ENCODE results near the gene SGSM2. TPM values are rescaled to one million over a fixed set of nuclear protein-coding genes. Genes with fewer than 3 reads are reported as not detected.

SGSM2 gene
- total and polyA plus RNA-seq, 2 donors = 37.6 to 61.1 TPM

DNA sequence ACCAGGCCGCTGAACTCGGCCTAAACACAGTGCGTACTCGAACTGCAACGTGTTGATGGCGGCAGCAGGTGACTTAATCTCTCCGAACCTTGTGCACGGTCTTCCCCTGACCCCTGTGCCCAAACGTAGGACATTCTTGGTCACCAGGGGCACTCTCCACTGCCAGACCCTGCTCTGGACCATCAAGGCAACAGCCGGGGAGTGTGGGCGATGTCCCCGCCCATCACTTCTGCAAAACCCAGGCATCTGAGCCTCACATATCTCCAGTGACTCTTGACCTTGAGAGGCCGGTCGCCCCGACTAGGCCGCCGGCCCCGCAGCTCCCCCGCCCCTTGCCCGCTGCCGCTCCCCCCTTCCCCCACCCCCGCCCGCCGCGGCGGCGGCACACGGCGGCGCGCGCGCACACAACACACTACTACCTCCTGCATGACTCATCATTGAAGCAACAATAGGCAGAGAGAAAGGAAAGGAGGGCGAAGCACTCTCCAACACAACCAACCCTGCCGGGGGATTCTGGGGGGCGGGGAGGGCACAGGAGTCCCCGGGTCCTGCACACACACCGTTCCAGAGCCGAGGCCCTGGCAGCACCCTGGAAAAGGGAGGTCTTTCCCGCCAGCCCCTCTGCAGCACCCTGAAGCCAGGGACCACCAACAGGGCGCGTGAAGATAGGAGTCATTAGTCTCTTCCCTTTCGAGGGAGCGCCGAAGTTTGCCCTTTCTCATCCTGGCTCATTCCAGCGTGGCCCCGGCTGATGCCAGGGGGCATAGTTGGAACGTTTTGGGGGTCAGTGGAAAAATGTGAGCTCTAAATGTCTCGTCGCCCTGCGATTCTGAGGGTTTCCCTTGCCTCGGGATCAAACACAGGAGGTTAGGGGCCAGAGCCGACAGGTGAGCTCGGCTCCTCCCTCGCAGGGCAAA is 61.6 kb downstream of the SGSM2 start:
- Histone ChIP-seq H3K4me3 (ENCODE audit: low read depth, low read length) (peak overlapping the region; percentile 82), H3K4me1 (ENCODE audit: insufficient read depth) (no peaks in the 10 kb centered on the region), H3K36me3 (ENCODE audit: insufficient read depth) (no peaks in the 10 kb centered on the region), H3K27ac (ENCODE audit: low read depth) (peak overlapping the region; percentile 98)
- DNase-seq (ENCODE audit: extremely low spot score) = no peak
- 10% methylated on average over 55 of the region's 55 CpGs for WGBS

DNA sequence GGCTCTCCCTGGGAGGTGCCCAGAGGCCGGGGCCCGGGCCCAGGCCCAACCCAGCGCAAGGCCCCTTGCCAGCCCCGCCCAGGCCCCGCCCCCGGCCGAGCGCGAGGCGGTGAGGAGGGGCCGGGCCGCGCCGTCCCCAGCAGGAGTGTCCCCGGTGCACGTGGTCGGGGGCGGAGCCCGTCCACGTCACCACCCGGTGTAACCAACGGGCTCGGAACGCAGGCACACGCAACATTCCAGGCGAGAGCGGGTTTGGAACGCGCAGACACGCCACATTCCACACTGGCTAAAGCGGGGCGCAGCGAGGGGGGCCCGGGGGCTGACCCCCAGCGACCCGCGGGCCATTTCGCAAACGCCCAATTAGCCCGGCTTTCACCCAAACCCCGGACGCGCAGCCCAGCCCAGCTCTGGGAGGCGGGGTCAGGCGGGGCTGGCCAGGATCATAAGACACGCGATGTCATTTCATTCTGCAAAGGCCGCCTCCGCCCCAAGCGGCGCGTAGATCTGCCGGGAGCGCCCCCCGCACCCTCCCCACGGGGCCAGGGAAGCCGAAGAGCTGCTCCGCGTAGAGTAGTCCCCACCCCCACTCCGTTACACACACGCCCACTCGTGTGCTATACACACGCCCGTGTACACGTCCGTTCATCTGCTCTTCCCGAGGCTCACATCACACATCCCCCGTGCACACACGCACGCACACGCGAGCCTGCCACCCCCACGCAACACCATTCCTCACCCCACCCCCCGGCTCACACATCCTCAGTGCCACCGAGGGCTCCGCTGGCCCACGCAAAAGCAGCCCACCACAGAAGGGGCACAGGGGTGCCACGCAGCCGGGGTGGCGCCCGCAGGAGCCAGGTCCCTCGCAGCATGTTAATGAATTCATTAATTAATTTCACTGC is 62.5 kb downstream of the SGSM2 start:
- peak overlapping the region; percentile 98 for H3K27ac ChIP-seq (ENCODE audit: low read depth)
- no peaks in the 10 kb centered on the region for H3K4me1 ChIP-seq (ENCODE audit: insufficient read depth)
- peak; percentile 80 for DNase-seq (ENCODE audit: extremely low spot score)
- H3K4me3 ChIP-seq (ENCODE audit: low read depth, low read length) = peak overlapping the region; percentile 82
- WGBS = under 1% methylated on average over 82 of the region's 82 CpGs
- no peaks in the 10 kb centered on the region for H3K36me3 ChIP-seq (ENCODE audit: insufficient read depth)

DNA sequence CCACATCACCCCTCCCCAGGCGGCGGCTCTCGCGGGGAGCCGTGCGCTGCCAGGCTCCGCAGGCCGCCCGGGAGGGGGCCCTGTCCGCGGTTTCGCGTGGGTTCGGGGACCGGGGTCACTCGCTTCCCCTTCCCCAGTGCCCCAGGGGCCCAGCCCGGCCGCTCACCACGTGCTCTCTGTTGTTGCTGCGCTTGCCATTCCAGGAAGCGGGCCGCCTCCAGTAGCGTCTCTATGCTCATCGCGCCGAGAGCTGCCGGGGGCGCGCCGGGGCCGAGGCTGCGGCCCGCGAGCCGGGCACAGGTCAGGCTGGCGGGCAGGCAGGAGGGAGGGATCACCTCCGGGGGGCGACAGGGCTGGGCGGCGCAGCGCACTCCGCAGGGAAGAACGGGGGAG is 63.2 kb downstream of the SGSM2 start:
- H3K4me1 ChIP-seq (ENCODE audit: insufficient read depth) = no peaks in the 10 kb centered on the region
- DNase-seq (ENCODE audit: extremely low spot score) = no peak
- H3K27ac ChIP-seq (ENCODE audit: low read depth) = peak overlapping the region; percentile 98
- H3K36me3 ChIP-seq (ENCODE audit: insufficient read depth) = no peaks in the 10 kb centered on the region
- peak overlapping the region; percentile 82 for H3K4me3 ChIP-seq (ENCODE audit: low read depth, low read length)
- 2% methylated on average over 43 of the region's 43 CpGs for WGBS

DNA sequence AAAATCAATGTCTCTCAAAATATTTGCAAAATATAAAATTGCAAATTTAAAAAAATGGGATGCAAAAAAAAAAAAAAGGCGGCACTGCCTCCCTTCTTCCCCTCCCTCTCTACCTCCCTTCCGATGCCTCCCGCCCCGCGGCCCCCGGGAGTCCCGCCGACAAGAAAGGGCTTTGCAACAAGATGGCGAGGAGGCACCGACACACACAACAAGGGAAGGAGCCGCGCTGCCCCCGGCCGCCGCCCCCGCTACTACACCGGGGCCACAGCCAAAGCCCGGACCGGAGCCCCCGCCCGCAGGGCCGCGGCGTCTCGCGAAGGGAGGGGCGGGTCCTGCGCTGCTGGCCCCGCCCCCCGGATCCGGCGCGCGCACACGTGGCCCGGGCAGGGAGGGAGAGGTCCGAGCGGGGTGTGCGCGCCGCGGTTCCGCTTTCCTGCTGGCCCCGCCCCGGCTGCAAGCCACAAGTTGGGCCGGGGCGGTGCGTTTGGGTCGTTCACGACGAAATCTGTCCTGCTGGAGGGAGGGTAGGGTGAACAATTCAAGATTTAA is 63.6 kb downstream of the SGSM2 start, which contains the start of gene MNT:
Gene MNT (minus strand): TSS at position 184 of the 549 bp plus-strand sequence. CDS start 348 bp downstream, outside the sequence.
- Histone ChIP-seq H3K36me3 (ENCODE audit: insufficient read depth) (no peaks in the 10 kb centered on the region), H3K27ac (ENCODE audit: low read depth) (peak within 1 kb of the TSS; percentile 98), H3K4me3 (ENCODE audit: low read depth, low read length) (peak within 1 kb of the TSS; percentile 82), H3K4me1 (ENCODE audit: insufficient read depth) (no peaks in the 10 kb centered on the region)
- WGBS = under 1% methylated on average over 51 of the region's 51 CpGs
- peak; percentile 80 for DNase-seq (ENCODE audit: extremely low spot score)

DNA sequence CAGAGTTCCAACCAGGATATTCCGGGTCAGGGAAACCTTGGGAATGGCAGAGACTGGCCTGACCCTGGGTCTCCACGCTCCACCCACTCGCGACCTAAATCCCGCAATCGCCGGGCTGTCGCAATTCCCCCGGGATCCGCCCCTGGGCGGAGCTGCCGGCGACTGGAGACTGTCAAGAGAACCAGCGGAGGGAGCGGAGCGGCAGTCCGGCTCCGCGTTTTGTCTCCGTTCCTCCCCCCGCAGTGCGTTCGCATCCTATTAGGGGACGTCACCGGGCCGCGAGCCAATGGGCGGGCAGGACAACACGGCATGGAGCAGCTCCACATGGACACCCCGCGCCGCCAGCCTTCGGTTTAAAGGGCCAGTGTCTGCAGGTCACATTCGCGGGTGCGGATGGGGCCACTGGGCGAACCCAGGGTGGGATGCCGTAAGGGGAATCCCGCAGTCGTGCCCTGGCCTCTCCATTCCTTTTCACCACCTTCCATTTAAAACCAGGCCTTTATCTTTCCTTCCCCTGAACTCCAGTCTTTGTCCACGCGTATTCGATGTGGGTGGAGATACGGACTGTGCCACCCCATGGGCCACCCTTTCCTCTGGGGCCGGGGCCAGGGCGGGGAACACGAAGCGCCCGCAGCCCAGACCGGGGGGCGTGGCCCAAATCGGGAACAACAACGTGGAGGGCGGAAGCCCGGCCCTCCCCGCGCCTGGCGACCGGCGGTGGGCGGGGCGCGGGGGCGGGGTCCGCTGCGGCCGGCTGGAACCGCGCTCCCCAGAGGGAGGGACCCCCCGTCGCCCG is 64.3 kb downstream of the SGSM2 start:
- no peaks in the 10 kb centered on the region for H3K4me1 ChIP-seq (ENCODE audit: insufficient read depth)
- WGBS = under 1% methylated on average over 72 of the region's 72 CpGs

DNA sequence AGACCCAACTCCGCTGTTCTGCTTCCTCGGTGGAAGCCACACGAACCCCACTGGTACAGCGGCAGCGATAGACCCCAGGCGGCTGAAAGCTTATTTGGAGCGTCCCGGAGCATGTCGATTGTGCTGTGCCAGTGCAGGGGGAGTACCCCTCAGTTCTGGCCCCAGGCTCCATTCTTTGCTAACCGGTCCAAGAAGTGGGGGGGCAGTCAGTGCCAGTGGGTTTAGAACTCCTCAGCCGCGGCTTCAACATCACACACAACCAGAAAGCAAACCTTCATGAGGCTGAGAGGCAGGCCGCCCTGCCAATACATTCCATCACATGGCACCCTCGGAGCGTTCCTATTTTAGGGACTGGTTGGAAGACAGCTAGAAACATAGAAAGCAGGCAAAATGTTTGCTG is 65.2 kb downstream of the SGSM2 start:
- H3K36me3 ChIP-seq (ENCODE audit: insufficient read depth) = no peaks in the 10 kb centered on the region
- H3K27ac ChIP-seq (ENCODE audit: low read depth) = peak overlapping the region; percentile 75
- peak overlapping the region; percentile 37 for H3K4me3 ChIP-seq (ENCODE audit: low read depth, low read length)
- 20% methylated on average over 15 of the region's 15 CpGs for WGBS
- no peaks in the 10 kb centered on the region for H3K4me1 ChIP-seq (ENCODE audit: insufficient read depth)
- no peak for DNase-seq (ENCODE audit: extremely low spot score)

More for the DNA sequence above, 64.3 kb downstream of the SGSM2 start:
- DNase-seq (ENCODE audit: extremely low spot score) = peak; percentile 98
- Histone ChIP-seq H3K27ac (ENCODE audit: low read depth) (peak overlapping the region; percentile 89), H3K36me3 (ENCODE audit: insufficient read depth) (no peaks in the 10 kb centered on the region), H3K4me3 (ENCODE audit: low read depth, low read length) (peak overlapping the region; percentile 82)

DNA sequence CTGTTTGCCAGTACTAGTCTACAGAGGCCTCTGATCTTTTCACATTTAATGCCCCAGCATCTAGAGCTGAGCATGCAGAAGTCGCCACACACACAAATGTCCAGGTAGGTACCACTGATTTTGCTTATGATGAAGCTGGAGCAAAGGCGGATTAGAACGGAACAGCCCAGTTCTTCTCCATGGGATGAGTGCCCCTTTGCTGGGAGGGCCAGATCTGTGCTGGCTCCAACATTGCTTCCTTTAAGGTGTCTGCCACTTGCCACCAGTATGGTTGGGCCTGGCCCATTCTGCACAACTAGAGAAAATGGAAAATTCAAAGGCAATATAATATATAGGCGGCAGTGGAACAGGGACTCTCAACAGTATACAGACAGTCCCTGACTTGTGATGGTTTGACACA is 65.7 kb downstream of the SGSM2 start:
- no peak overlapping the region for H3K27ac ChIP-seq (ENCODE audit: low read depth)

DNA sequence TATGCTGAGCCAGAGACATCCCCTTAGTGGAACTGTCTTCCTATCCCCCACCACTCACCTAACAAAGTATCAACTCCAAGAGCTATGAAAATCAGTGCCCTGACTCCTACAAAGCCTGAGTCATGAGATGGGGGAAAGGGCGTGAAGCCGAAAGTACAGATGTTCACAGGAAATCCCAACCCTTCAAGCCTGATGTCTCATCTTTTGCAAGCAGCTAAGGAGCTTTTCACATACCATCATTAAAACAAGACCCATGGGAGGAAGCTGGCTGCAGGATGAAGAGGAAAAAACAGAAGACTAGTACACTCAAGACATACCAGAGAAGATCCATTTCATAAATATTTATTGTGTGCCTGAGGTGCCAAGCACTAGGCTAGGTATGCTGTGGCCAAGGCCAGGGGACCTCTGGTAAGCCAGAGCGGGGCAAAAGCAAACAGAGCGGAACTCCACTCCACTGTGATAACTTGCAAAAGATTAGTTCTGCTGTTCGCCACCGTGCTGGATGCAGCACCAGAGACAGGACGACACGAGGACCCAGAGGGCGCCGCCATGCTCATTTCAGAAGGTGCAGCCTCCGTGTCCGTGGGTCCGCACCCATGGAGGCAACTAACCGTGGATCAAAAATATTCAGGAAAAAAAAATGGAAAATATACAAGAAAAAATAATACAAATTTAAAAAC is 68.1 kb downstream of the SGSM2 start:
- no peak overlapping the region for H3K4me3 ChIP-seq (ENCODE audit: low read depth, low read length)
- H3K27ac ChIP-seq (ENCODE audit: low read depth) = peak overlapping the region; percentile 75
- 67% methylated on average over 14 of the region's 14 CpGs for WGBS
- H3K4me1 ChIP-seq (ENCODE audit: insufficient read depth) = no peaks in the 10 kb centered on the region
- DNase-seq (ENCODE audit: extremely low spot score) = no peak
- no peaks in the 10 kb centered on the region for H3K36me3 ChIP-seq (ENCODE audit: insufficient read depth)

More for the DNA sequence above, 65.7 kb downstream of the SGSM2 start:
- Histone ChIP-seq H3K36me3 (ENCODE audit: insufficient read depth) (no peaks in the 10 kb centered on the region), H3K4me3 (ENCODE audit: low read depth, low read length) (no peak overlapping the region), H3K4me1 (ENCODE audit: insufficient read depth) (no peaks in the 10 kb centered on the region)
- DNase-seq (ENCODE audit: extremely low spot score) = no peak
- 93% methylated on average over 4 of the region's 4 CpGs for WGBS

DNA sequence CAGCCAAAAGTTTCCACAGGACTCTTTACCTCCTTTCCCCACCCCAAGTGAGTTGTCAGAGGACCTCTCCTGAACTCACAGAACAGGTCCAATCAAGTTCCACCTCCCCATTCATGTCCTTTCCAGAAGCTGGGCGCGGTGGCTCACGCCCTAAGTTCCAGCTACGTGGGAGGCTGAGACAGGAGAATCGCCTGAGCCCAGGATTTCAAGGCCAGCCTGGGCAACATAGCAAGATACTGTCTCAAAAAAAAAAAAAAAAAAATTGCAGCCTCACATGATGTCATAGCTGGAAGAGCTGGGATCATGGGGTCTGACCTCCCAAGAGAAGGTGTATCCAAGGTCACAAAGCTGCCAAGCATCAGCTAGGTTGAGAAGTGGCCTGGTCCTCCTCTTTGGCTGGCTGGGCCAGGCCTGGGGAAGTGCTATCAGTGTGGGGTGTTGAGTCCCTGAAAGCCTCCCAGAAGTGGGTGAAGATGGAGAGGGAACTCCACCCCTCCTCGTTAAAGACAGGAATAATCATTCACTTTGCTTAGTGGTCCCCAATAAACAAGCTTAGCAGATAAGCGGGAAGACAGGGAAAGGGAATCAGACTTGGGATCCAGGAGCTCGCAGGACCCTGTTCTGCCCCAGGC is 69.1 kb downstream of the SGSM2 start:
- H3K36me3 ChIP-seq (ENCODE audit: insufficient read depth) = no peaks in the 10 kb centered on the region
- H3K4me3 ChIP-seq (ENCODE audit: low read depth, low read length) = no peak overlapping the region
- peak overlapping the region; percentile 86 for H3K27ac ChIP-seq (ENCODE audit: low read depth)
- H3K4me1 ChIP-seq (ENCODE audit: insufficient read depth) = no peaks in the 10 kb centered on the region
- no peak for DNase-seq (ENCODE audit: extremely low spot score)
- WGBS = 73% methylated on average over 8 of the region's 8 CpGs

DNA sequence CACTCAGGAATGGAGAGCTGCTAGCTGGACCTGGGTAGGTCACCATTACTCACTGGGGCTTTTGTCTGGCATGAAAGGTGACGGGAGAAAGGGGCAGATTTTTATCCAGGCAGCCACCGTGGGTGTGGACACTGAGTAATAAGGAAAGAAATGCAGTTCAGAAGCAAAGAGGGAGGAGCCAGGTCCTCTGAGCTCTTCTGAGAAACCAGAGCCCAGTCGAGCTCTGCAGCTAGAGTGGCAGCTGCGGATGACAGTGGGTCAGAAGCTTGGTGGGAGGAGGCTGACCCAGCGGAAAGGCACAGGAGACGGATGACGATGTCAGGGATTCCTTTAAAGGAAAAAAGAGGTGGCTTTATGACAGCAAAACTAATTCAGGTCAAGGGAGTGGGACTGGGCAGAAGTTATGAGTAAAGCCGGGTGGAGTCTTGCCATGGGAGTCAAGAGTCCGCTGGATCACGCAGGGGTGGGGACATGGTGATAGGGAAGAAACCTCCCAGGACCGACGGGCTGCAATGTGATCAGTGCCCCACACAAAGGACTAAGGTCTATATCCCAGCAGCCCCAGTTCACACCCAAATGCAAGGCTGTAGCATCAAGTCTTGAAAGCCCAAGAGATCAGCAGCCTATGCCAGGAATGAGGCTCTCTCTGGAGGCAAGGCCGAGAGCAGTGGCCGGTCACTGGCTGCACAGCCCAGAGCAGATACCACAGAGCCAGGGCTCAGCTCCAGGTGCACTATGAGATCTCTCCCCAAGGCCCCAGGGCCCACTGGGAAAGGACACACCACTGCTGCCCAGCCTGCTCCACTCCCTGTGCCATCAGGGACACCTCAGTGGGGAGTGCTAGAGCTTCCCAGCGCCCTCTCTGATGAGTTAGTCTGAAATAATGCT is 69.8 kb downstream of the SGSM2 start:
- peak; percentile 63 for DNase-seq (ENCODE audit: extremely low spot score)
- 35% methylated on average over 15 of the region's 15 CpGs for WGBS

DNA sequence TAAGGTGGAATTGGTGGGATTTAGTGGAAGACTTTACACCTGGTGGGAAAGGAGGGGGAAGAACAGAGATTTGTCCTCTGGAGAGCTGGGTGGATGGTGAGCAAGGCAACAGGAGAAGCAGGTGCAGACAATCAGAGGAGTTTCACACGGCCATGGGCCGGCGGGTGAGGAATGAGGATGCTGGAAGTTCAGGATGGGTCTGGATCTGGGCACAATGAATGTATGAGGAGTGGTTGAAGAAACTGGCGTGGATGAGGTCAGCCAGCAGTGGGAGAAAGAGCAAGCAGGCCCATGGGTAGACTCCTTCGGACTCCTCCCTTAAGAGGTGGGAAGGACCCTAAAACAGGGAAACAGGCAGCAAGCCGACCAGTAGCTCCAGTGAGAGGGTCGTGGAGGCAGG is 73.7 kb downstream of the SGSM2 start:
- WGBS = 92% methylated on average over 7 of the region's 7 CpGs
- Histone ChIP-seq H3K4me3 (ENCODE audit: low read depth, low read length) (no peak overlapping the region), H3K4me1 (ENCODE audit: insufficient read depth) (no peaks in the 10 kb centered on the region), H3K36me3 (ENCODE audit: insufficient read depth) (no peaks in the 10 kb centered on the region), H3K27ac (ENCODE audit: low read depth) (no peak overlapping the region)
- no peak for DNase-seq (ENCODE audit: extremely low spot score)

More for the DNA sequence above, 69.8 kb downstream of the SGSM2 start:
- no peaks in the 10 kb centered on the region for H3K4me1 ChIP-seq (ENCODE audit: insufficient read depth)
- peak overlapping the region; percentile 86 for H3K27ac ChIP-seq (ENCODE audit: low read depth)
- no peaks in the 10 kb centered on the region for H3K36me3 ChIP-seq (ENCODE audit: insufficient read depth)
- no peak overlapping the region for H3K4me3 ChIP-seq (ENCODE audit: low read depth, low read length)

Measured in urinary bladder (tissue), 4 donors.